Stimulated activated CD4-positive, alpha-beta T cell treated with anti-CD3 and anti-CD28 coated beads, Interleukin-2, amount 100 ng/mL, for 24 hours (primary cell): ENCODE results near the gene CES3.
"Not testable (repeated sequence)": the region's sequence is repeated elsewhere in the genome, so short reads cannot be mapped to it uniquely, and the experiment has no call there.

ENCODE experiments used
- DNase-seq, 2 donors: peaks; one replicate each; pipeline ENCODE4 v3.0.0-alpha.2; 2020

CES3 gene

DNA sequence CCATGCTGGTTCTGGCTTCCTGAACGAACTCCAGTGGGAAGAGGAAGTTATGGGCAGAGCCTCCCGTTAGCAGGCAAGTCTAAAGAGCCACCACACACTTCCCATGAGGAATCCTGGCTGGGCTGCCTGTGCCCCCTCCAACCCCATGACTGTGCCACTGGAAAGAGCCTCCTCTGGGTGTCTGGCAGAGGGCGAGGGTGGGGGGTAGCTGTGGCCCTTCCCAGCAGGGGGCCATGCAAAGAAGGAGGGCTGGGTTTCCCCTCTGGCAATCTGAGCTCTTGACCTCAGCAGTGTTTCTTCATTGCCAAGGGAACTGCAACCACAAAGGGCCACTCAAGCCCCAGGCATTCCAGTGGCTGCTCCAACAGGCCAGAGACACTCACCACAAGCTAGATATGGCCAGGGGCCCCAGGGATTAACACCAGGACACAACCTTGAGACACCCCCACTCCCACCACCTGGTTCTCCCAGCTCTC is 34.1 kb upstream of the CES3 start:
- DNase-seq, result no peak

DNA sequence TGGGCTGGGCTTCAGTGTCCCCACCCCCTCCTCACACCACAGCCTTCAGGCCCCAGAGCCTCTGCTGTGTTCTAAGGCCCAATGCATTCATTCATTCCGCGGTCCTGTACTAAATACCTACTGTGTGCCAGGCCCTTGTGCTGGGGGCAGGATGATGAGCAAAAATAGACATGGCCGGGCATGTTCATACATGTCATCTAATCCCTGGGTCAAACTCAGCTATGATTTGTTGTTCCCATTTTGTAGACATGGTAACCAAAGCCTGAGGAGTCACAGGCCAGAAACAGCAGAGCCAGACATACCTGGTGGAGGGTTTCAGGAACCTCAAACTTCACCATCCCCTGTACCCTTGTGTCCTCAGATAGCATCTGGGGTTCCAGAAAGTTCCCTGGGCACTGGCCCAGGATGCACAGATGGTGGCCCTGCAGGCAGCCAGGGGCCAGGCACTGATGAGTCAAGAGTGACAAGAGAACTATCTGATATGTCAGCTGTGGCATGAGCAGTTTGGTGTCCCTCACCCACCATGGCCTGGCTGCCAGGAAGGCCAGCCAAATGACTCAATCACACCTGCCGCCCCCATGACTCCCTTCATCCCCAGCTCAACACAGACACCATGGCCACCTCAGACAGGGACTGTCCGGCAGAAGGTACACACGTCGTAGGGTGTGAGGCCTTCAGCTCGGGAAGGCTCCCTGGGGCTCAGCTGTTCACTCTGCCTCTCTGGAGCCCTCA is 33.0 kb upstream of the CES3 start:
- no peak for DNase-seq

DNA sequence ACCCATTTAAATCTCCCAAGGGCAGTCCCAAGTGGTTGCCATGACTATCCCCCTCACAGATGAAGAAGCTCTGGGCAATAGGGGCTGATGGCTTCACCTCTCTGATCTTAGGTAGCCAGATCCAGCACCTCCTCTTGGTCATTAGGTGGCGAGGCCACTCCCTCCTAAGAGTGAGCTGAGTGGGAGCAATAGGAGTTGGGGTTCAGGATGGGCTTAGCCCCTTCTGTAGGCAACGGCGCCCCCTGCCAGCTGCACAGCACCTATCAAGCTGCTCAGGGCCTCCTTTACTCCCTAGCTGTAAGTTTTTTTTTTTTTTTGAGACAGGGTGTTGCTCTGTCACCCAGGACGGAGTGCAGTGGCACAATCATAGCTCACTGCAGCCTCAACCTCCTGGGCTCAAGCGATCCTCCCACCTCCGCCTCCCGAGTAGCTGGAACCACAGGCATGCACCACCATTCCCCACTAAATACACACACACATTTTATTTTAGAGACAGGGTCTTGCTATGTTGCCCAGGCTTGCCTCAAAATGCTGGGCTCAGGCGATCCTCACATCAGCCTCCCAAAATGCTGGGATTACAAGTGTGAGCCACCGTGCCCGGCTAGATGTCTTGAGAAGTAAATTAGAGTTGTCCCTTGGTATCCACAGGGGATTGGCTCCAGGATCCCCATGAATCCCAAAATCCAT is 32.2 kb upstream of the CES3 start:
- DNase-seq, result peak; percentile 42 to 61

DNA sequence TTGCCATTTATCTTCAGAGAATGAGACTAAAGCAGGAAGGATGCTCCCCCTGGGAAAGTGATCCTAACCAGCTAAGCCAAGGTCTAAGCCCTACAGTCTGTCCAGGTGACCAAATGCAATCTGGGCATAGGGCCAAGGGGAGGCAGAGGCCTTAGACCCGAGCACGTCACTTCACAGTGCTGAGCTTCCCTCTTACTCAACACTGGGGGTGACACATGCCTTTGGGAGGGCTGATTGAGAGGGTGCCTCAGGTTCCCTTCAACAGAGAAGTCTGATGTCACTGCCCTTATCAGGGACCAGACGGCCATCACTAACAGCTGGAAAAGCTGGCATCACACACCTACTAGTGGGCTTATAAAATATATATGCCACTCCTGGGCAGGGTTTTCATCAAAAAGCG is 30.9 kb upstream of the CES3 start:
- no peak for DNase-seq

DNA sequence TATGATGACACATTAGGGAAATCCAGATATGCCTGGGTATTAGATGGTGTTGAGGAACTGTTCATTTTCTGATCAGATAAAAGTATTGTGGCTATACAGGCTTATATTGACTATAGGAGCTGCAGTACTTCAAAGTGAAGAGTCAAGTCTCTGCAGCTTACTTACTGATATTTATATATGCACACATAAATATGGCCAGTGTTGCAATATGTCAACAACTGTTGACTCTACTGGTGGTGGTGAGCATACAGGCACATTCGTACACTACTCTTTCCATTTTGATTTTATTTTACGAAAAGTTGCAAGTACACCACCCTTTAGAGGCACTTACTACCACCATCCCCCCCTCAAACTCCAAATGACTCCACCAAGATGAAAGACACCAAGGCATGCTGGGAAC is 29.4 kb upstream of the CES3 start:
- no peak for DNase-seq

DNA sequence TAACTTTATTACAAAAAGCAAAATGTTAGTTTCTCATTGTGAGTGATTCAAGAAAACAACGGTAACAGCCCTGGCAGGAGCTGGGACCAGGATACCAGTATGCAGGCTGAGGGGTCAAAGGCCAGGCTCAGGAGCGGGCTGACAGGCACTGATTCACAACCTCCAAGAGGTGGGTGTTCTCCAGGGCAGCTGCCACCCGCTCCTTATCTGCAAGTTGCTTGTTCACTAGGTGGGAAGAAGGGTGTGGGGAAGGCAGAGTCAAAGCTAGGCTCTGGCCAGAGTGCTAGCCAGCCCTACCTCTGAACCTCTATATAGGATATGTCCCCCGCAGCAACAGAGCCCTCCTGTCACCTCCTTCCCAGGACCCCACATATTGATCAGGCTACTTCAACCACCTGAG is 29.0 kb upstream of the CES3 start:
- DNase-seq, result no peak

DNA sequence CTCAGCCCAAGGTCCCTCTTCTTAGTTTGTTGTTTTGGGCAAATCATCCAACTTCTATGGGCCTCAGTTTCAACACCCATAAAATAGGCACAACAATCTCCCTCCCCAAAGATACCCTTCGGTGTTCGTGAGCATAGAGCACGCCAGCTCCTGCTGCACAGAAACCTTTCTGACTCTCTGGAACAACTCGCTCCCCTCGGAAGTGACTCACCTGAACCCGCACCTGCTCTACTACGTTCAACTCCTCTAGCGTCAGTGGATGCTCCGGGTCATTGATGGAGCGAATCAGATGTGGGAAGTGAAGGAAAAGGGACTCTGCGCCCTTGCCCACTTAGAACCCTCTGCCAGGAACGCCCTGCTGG is 27.3 kb upstream of the CES3 start:
- DNase-seq, result peak; percentile 55 to 58

DNA sequence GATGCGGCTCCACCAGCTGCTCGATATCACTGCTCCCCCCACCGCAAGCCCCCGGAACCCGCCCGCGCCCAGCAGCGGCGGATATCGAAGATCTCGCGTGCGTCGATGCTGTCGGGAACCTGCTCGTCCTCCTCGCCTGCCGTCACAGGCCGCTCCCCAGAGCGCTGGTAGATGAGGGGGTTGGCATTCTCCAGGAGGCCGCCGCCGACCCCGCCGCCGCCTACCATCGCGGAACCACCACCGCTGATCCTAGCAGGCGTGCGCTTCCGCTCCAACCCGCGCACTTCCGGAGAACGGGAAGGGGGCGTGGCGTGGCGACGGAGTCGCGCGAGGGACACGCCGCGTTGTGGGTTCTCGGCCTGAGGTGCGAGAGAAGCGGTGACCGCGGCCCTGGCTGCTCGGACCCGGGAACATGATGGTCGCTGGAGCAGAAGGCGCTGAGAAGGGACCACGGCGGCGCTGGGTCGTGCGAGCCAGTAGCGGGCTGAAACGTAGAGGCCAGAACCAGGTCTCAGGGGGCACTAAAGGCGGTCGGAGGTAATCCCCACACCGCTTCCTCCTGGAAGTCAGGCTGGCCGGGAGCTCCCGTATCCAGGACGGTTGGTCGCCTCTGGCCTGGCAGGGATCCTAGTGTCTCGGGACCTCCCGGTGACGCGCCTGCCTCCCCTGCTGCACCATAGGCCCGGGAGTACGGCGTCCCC is 26.8 kb upstream of the CES3 start, which contains the start of gene CIAO2B:
CIAO2B (minus strand) TSS at position 265 of the 701 bp plus-strand sequence; CDS start at position 227, 38 bp downstream.
- DNase-seq, result peak; percentile 91 to 94

DNA sequence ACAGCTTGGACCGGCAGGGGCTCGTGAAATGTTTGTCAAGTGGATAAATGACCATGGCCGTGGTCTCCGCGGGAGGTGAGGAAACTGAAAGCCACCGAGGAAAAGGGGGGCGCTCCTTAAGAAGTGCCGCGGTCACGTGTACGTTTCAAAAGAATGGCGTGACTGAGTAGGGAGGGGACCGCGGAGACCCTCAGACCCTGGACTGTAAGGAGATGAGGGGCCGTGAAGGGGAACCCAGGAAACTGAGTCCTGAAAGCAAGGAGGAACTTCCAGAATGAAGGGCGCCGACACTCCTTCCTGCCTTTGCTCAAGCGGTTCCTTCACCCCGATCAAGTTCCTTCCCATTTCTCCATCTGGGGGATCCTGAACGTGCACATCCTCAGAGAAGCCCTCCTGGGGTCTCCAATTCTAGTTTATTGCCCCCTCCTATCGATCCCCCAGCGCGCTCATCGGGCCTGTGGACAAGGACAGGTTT is 26.2 kb upstream of the CES3 start:
- DNase-seq, result not testable (repeated sequence)

DNA sequence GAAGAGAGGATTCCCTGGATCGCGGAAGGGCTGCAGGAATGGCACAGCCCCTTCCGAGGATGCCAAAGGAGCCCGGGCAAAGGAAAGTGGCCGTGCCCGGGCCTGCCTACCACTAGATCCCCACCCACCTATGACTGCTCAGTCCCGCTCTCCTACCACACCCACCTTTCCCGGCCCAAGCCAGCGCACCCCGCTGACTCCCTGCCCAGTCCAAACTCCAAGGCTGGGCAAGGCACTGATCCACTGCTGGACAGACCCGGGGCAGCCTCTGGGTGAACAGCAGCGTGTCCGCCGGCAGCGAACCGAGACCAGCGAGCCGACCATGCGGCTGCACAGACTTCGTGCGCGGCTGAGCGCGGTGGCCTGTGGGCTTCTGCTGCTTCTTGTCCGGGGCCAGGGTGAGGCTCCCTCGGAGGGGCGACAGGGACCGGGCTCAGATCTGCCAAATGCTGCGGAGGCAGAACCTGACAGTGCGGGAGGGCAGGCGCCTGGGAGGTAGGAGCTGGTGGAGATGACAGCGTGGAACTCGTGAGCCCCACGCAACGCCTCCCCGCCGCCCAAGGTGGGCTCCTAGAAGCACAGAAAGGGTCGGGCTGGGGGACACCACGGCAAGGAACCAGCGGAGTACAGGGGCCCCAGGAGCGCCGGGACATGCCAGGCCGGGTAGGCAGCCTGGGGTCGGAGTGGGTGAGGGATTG is 25.6 kb upstream of the CES3 start, which contains the start of gene CES2:
CES2 (plus strand) TSS at position 203 of the 698 bp plus-strand sequence; CDS start at position 323, 120 bp downstream.
- no peak for DNase-seq

DNA sequence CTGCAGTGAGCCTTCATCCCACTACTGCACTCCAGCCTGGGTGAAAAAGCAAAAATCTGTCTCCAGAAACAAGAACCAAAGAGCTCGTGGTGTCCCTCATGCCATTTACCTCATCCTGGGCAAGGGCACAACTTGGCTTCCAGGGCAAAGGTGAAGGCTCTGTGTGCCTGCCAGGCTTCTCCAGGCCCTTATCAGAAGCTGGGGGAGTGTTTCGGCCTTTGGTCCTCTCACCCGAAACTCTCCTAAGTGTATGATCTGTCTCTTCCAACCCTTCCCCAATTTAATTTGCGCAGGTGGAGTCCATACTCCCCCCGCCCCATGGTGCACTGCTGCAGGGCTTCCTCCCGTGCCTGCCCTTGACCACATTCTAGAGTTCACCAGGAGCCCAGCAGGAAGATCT is 24.6 kb upstream of the CES3 start:
- DNase-seq, result no peak

DNA sequence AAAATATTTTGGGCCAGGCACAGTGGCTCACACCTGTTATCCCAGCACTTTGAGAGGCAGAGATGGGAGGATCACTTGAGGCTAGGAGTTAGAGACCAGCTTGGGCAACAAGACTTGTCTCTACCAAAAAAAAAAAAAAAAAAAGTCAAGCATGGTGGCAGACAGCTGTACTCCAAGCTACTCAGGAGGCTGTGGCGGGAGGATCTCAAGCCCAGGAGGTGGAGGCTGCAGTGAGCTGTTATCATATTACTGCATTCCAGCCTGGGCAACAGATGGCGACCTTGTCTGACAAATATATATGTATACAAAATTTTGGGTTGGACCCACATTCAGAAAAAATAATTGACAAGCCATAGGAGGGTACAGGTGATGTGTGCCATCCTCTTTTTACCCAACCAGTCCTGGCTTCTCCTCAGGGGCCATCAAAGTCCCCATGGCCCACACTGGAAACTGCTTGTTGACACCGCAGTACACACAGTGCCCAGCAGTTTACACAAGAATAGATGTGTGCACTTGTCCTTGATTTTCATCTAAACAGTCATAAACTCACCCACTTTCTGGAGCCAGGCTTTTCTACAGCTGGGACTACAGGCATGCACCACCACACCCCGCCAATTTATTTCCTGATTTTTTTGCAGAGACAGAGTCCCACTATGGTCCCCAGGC is 24.0 kb upstream of the CES3 start:
- DNase-seq, result no peak

DNA sequence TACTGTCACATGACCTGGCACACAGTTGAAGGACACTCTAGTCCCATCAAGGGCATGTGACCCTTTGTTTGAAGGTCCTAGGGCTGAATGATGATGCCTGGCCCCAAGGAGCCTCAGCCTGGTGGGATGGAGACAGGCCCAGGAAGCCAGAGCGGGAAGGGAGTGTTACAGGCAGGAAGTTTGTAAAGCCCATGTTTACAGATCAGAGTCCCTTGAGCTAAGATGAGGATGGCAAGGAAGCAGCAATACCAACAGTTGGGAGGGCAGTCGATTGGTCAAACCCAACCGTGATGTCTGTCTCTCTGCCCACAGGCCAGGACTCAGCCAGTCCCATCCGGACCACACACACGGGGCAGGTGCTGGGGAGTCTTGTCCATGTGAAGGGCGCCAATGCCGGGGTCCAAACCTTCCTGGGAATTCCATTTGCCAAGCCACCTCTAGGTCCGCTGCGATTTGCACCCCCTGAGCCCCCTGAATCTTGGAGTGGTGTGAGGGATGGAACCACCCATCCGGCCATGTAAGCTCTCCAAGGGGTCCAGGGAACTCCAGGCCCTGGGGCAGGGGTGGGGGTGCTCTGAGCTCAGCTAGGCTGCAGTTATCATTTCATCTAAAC is 23.2 kb upstream of the CES3 start:
- no peak for DNase-seq

DNA sequence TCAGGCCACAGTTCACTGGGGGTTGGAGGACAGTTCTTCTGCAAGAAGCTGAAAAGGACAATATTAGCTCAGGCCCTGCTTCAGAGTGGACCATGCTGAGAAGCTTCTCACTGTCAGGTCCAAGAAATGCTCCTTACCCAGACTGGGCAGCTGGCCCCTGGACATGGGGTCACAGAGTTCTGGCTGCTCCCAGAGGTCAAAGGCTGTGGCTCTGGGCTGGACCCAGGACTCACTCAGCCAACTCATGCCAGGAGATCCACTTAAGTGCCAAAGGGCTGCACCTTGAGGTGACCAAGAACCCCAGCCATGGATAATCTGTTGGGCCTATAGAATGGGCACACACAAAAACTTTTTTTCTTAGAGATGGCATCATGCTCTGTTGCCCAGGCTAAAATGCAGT is 21.7 kb upstream of the CES3 start:
- DNase-seq, result no peak

DNA sequence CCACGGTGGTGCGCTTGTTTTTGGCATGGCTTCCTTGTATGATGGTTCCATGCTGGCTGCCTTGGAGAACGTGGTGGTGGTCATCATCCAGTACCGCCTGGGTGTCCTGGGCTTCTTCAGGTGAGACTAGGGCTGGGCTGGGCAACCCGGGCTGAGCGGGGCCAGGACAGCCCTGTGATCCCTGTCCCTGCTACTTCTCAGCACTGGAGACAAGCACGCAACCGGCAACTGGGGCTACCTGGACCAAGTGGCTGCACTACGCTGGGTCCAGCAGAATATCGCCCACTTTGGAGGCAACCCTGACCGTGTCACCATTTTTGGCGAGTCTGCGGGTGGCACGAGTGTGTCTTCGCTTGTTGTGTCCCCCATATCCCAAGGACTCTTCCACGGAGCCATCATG is 20.8 kb upstream of the CES3 start:
- DNase-seq, result no peak

DNA sequence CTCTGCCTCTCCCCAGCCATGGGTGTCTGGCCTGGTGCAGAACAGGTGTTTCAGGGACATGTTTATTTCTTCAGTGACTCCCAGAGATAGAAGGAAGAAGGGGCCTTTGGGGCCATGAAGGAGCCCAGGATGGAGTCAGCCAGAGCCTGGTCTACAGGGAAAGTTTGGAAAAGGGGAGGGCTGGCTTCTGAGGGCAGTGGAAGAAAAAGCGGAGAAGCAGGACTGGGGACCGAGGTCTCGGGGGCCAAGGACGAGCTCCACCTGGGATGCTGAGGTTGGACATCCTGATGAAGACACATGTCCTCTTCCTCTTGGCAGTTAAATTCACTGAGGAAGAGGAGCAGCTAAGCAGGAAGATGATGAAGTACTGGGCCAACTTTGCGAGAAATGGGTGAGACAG is 18.1 kb upstream of the CES3 start:
- no peak for DNase-seq

DNA sequence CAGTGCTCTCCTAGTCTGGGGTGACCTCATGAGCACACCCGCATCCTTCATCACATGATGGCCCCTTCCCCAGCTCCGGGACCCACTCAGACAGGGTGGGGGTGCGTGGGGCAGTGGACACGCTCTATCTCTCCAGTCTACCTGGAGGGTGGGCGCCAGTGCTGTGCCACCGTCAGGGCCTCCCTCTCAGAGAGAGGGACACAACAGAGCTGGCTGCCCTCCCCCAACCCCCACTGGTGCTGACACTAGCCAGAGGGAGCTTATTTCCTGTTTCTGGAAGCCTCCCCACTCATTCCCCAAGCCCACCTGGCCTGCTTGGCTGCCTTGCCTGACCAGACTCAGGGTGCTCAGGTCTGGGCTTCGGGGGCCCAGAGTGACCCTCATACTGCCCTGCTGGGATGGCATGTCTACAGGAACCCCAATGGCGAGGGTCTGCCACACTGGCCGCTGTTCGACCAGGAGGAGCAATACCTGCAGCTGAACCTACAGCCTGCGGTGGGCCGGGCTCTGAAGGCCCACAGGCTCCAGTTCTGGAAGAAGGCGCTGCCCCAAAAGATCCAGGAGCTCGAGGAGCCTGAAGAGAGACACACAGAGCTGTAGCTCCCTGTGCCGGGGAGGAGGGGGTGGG is 17.5 kb upstream of the CES3 start:
- no peak for DNase-seq

DNA sequence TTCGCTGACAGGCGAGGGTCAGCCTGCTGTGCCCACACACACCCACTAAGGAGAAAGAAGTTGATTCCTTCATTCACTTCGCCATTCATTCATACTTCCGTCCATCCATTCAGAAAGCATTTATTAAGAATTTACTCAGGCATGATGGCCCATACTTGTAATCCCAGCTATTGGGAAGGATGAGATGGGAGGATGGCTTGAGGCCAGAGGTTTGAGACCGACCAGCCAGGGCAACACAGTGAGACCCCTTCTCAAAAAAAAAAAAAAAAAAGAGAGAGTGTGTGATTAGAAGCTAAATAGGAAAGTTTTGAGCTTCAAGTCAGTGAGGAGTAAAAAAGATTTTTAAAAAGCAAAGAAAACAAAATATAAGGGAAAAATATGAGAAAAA is 17.0 kb upstream of the CES3 start:
- no peak for DNase-seq

DNA sequence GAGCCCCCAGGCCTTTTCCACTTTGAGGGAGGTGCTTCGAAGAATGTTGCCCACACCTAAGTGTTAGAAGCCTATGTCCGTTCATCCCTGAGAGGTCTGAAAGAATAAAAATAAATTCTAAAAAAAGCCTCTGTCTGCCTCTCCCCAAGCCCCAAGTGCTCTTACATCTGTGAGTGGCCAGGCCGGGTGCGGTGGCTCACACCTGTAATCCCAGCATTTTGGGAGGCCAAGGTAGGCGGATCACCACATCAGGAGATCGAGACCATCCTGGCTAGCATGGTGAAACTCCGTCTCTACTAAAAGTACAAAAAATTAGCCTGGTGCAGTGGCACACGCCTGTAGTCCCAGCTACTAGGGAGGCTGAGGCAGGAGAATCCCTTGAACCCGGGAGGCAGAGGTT is 16.1 kb upstream of the CES3 start:
- not testable (repeated sequence) for DNase-seq

DNA sequence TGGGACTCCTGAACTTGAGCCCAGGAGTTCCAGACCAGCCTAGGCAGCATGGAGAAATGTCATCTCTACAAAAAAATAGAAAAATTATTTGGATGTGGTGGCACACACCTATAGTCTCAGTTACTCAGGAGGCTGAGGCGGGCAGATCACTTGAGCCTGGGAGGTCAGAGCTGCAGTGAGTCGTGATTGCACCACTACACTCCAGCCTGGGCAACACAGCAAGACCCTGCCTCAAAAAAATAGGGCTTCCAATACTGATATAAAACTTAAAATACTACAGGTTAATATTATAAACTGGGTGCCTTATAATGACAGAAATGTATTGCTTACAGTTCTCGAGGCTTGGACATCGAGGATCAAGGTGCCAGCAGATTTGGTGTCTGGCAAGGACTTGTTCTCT is 15.1 kb upstream of the CES3 start:
- no peak for DNase-seq

DNA sequence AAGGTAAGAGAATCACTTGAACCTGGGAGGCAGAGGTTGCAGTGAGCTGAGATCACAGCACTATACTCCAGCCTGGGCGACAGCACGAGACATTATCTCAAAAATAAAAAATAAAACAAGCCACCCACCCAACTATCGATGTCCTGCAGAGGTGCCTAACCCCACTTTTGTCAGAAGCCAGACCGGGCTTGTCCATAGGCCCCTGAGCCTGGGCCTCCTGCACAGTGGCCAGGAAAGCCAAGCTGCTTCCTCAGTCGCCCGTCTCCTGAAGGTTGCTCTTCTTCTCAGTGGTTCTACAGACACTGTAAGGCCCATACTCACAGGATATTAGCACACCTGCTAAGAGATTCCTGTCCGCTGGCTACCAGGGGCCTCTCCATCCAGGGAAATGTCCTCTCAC is 14.5 kb upstream of the CES3 start:
- no peak for DNase-seq

DNA sequence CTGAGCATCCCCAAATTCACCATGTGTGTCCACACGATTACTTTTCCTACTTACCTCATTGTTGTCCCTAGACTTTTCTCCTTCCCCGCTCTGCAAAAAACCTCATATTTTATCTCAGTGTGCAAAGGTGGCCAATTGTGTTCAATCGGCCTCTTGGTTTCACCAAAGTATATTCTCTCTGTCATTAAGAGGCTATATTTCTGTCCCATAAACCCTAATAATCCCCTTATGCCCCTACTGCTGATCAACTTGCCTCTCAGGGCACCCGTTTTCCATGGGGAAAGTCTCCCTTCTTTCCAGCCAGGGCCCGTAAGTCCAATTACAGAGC is 14.1 kb upstream of the CES3 start:
- DNase-seq, result no peak
